ENCODE results near the gene GAB4. TPM values are rescaled to one million over a fixed set of nuclear protein-coding genes. Genes with fewer than 3 reads are reported as not detected.

Gene GAB4
- total and polyA plus RNA-seq, 2 of the 4 experiments (the other 2 are of a cell fraction): not detected

- TF ChIP-seq CHD1 (IDR thresholded peaks at IDR 0.05; ENCODE audit: low read depth, low read length) (no peak), RFX5 (IDR thresholded peaks at IDR 0.05; ENCODE audit: low read depth, low read length) (no peak), NFE2L2 (IDR thresholded peaks at IDR 0.05; ENCODE audit: low read depth, low read length) (no peak), POLR2A (IDR thresholded peaks at IDR 0.05; ENCODE audit: low read depth, low read length) (no peak), FOS (IDR thresholded peaks at IDR 0.05; ENCODE audit: low read depth, low read length) (no peak), MAFK (IDR thresholded peaks at IDR 0.05; ENCODE audit: low read depth, low read length) (no peak), SMC3 (IDR thresholded peaks at IDR 0.05; ENCODE audit: low read depth, low read length) (no peak), MAZ (IDR thresholded peaks at IDR 0.05; ENCODE audit: borderline replicate concordance, low read depth, low read length) (no peak), RAD21 (IDR thresholded peaks at IDR 0.05; ENCODE audit: low read length) (no peak), ELK1 (IDR thresholded peaks at IDR 0.05; ENCODE audit: borderline replicate concordance, low read depth, low read length) (no peak), BHLHE40 (IDR thresholded peaks at IDR 0.05; ENCODE audit: low read depth, low read length) (no peak), RCOR1 (IDR thresholded peaks at IDR 0.05; ENCODE audit: insufficient replicate concordance, low read length) (no peak), CEBPB (IDR thresholded peaks at IDR 0.05; ENCODE audit: low read depth, low read length) (no peak), CTCF (conservative IDR thresholded peaks at IDR 0.05; ENCODE audit: low read depth, low read length) (no peak)
- TF ChIP-seq, protein P1, sequence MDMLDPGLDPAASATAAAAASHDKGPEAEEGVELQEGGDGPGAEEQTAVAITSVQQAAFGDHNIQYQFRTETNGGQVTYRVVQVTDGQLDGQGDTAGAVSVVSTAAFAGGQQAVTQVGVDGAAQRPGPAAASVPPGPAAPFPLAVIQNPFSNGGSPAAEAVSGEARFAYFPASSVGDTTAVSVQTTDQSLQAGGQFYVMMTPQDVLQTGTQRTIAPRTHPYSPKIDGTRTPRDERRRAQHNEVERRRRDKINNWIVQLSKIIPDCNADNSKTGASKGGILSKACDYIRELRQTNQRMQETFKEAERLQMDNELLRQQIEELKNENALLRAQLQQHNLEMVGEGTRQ (IDR thresholded peaks at IDR 0.05; ENCODE audit: low read depth, low read length): no peak
- WGBS, 2 experiments (ENCODE audit: extremely low coverage in 2 of 2, insufficient read length in 1 of 2): no CpG with 5 or more reads among the region's 5 CpGs
- H3K14ac ChIP-seq (replicated peaks; ENCODE audit: low read depth, low read length): no peak overlapping the region
- H2AFZ ChIP-seq (replicated peaks; ENCODE audit: low read length, poor library complexity): no peak overlapping the region
- POLR2A ChIA-PET (ENCODE audit: unreplicated experiment): no interaction called here
- no peak for ATAC-seq (ENCODE audit: low read depth)
- CTCF ChIA-PET: no interaction called here
- dilution Hi-C loops (cut with HindIII; ENCODE audit: low sequenced_read_pairs, unreplicated experiment): no loop called here
- no peaks in the 10 kb centered on the region for H3K9me1 ChIP-seq (ENCODE audit: insufficient read depth, low read length)
- no peak overlapping the region for H4K91ac ChIP-seq (ENCODE audit: insufficient read depth, low read depth, low read length)
- no peak overlapping the region for H3K9ac ChIP-seq (ENCODE audit: low read depth, low read length)
- intact Hi-C loops (cut with micrococcal nuclease): no loop called here
- no peaks in the 10 kb centered on the region for H3K79me1 ChIP-seq (ENCODE audit: low read depth in 1 of 2, low read length in 2 of 2)
- H3K36me3 ChIP-seq (ENCODE audit: control insufficient read depth, insufficient read depth, low read length): no peaks in the 10 kb centered on the region
- no peak overlapping the region for H3K18ac ChIP-seq (ENCODE audit: low read depth, low read length)
- no peak overlapping the region for H3K27ac ChIP-seq (ENCODE audit: insufficient read depth, low read length)
- no peak overlapping the region for H4K8ac ChIP-seq (ENCODE audit: low read depth in 2 of 2, low read length in 2 of 2)
- in situ Hi-C loops (cut with MboI; ENCODE audit: low sequenced_read_pairs): no loop called here
- no peak overlapping the region for H3K4me2 ChIP-seq (ENCODE audit: low read depth, low read length)
- H3K27me3 ChIP-seq (ENCODE audit: control insufficient read depth, insufficient read depth, low read length): no peaks in the 10 kb centered on the region
- no peak overlapping the region for H2BK120ac ChIP-seq (ENCODE audit: low read depth, low read length)
- no peak overlapping the region for H2BK20ac ChIP-seq (ENCODE audit: low read depth, low read length)
- no peak overlapping the region for H4K5ac ChIP-seq (ENCODE audit: low read depth, low read length)
- no peak overlapping the region for H2AK9ac ChIP-seq (replicated peaks; ENCODE audit: low read depth, low read length, poor library complexity)
- H3K4ac ChIP-seq (ENCODE audit: low read depth, low read length): no peak overlapping the region
- no peak overlapping the region for H3K23ac ChIP-seq (ENCODE audit: low read depth, low read length)
- H2BK5ac ChIP-seq (ENCODE audit: low read depth, low read length, poor library complexity, severe bottlenecking): no peak overlapping the region
- no peaks in the 10 kb centered on the region for H4K20me1 ChIP-seq (ENCODE audit: insufficient read depth, low read length)
- H3K4me1 ChIP-seq (ENCODE audit: control insufficient read depth, insufficient read depth, low read length): no peaks in the 10 kb centered on the region
- no peak overlapping the region for H3K4me3 ChIP-seq (ENCODE audit: insufficient read depth, low read depth, low read length)
- DNase-seq: no peak
- H2AK5ac ChIP-seq (ENCODE audit: low read depth, low read length): no peak overlapping the region
- no TSS peak for BruUV-seq (replicated peaks)
- peaks cover 45% of the 10 kb centered on the region; the same call in 1 of the 2 replicates for H3K9me3 ChIP-seq (ENCODE audit: control insufficient read depth, insufficient read depth, low read length)
- H2BK15ac ChIP-seq (ENCODE audit: low read depth, low read length): no peak overlapping the region
- no peak overlapping the region for H3K56ac ChIP-seq (ENCODE audit: extremely low read depth, insufficient read depth, low read length)
Observed at GRCh38 chr22:16964366-16964765, 43.7 kb downstream of the GAB4 start.

Data from IMR-90 (cell line).